ENCODE measurements around the gene LPP. TPM values are rescaled to one million over a fixed set of nuclear protein-coding genes. Genes with fewer than 3 reads are reported as not detected.

LPP gene
- total RNA-seq, 1 donor from 2014 or later: 218 TPM

GRCh38 chr3:188801393-188801792 is 647.4 kb downstream of the LPP start:
- DNase-seq (ENCODE audit: low read depth): no peak
- Histone ChIP-seq H3K4me3 (ENCODE audit: low read depth, low read length) (no peak overlapping the region), H3K27me3 (ENCODE audit: control insufficient read depth, insufficient read depth, low read length) (no peaks in the 10 kb centered on the region), H3K36me3 (ENCODE audit: control insufficient read depth, insufficient read depth, low read length) (no peaks in the 10 kb centered on the region)
- no peak for TF ChIP-seq CTCF (IDR thresholded peaks at IDR 0.05; ENCODE audit: insufficient read depth, low read length, poor library complexity, severe bottlenecking)

- no peak for TF ChIP-seq CTCF (IDR thresholded peaks at IDR 0.05; ENCODE audit: insufficient read depth, low read length, poor library complexity, severe bottlenecking)
Observed at GRCh38 chr3:188802645-188803044, 648.7 kb downstream of the LPP start.

GRCh38 chr3:188807006-188807405 is 653.0 kb downstream of the LPP start:
- Histone ChIP-seq H3K36me3 (ENCODE audit: control insufficient read depth, insufficient read depth, low read length) (no peaks in the 10 kb centered on the region), H3K4me3 (ENCODE audit: low read depth, low read length) (no peak overlapping the region), H3K27me3 (ENCODE audit: control insufficient read depth, insufficient read depth, low read length) (no peaks in the 10 kb centered on the region)
- TF ChIP-seq CTCF (IDR thresholded peaks at IDR 0.05; ENCODE audit: insufficient read depth, low read length, poor library complexity, severe bottlenecking): no peak
- DNase-seq (ENCODE audit: low read depth): no peak

More at GRCh38 chr3:188802645-188803044, 648.7 kb downstream of the LPP start:
- Histone ChIP-seq H3K4me3 (ENCODE audit: low read depth, low read length) (no peak overlapping the region), H3K27me3 (ENCODE audit: control insufficient read depth, insufficient read depth, low read length) (no peaks in the 10 kb centered on the region), H3K36me3 (ENCODE audit: control insufficient read depth, insufficient read depth, low read length) (no peaks in the 10 kb centered on the region)
- DNase-seq (ENCODE audit: low read depth): no peak

- no peak overlapping the region for H3K4me3 ChIP-seq (ENCODE audit: low read depth, low read length)
- H3K36me3 ChIP-seq (ENCODE audit: control insufficient read depth, insufficient read depth, low read length): no peaks in the 10 kb centered on the region
- no peaks in the 10 kb centered on the region for H3K27me3 ChIP-seq (ENCODE audit: control insufficient read depth, insufficient read depth, low read length)
- no peak for TF ChIP-seq CTCF (IDR thresholded peaks at IDR 0.05; ENCODE audit: insufficient read depth, low read length, poor library complexity, severe bottlenecking)
- DNase-seq (ENCODE audit: low read depth): no peak
Observed at GRCh38 chr3:188812198-188812597, 658.2 kb downstream of the LPP start.

- H3K4me3 ChIP-seq (ENCODE audit: low read depth, low read length): no peak overlapping the region
- H3K27me3 ChIP-seq (ENCODE audit: control insufficient read depth, insufficient read depth, low read length): no peaks in the 10 kb centered on the region
- H3K36me3 ChIP-seq (ENCODE audit: control insufficient read depth, insufficient read depth, low read length): no peaks in the 10 kb centered on the region
- no peak for DNase-seq (ENCODE audit: low read depth)
- TF ChIP-seq CTCF (IDR thresholded peaks at IDR 0.05; ENCODE audit: insufficient read depth, low read length, poor library complexity, severe bottlenecking): no peak
Observed at GRCh38 chr3:188814581-188814980, 660.6 kb downstream of the LPP start.

- Histone ChIP-seq H3K4me3 (ENCODE audit: low read depth, low read length) (no peak overlapping the region), H3K27me3 (ENCODE audit: control insufficient read depth, insufficient read depth, low read length) (no peaks in the 10 kb centered on the region), H3K36me3 (ENCODE audit: control insufficient read depth, insufficient read depth, low read length) (no peaks in the 10 kb centered on the region)
- DNase-seq (ENCODE audit: low read depth): no peak
- no peak for TF ChIP-seq CTCF (IDR thresholded peaks at IDR 0.05; ENCODE audit: insufficient read depth, low read length, poor library complexity, severe bottlenecking)
Observed at GRCh38 chr3:188817103-188817934, 663.4 kb downstream of the LPP start.

Data from kidney epithelial cell (primary cell).